ENCODE results near the gene LY6G6C.

DNA sequence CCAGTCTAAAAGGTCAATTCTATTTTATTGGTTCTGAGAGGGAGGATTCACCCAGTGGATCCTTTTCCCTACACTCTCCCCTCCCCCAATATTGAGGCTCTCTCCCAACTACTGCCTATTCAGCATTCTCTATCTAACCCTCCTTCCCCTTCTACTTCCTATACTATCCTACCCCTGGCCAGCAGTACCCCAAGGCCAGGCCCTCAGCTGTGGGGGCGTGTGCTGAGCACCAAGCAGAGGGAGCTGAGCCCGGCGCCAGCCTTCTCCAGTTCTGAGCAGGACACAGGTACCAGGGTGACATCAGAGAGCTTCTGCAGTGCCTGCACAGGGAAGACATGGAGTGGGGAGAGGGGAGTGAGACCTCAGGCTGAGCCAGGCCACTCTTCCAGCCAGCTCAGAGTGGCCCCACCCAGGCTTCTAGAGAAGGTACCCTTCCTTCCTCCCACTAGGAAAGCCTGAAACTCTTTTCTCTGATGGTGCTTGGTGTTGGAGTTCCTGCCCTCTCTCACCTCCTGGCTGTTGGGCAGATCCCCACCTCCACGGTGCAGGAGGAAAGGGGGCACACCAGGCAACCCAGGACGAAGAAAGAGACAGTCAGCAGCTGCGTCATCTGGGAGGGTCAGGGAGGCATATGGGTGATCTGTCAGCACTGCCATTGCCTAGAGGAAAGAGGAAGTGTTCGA lies 5.6 kb upstream of the LY6G6C start:
- TF ChIP-seq, protein P1, sequence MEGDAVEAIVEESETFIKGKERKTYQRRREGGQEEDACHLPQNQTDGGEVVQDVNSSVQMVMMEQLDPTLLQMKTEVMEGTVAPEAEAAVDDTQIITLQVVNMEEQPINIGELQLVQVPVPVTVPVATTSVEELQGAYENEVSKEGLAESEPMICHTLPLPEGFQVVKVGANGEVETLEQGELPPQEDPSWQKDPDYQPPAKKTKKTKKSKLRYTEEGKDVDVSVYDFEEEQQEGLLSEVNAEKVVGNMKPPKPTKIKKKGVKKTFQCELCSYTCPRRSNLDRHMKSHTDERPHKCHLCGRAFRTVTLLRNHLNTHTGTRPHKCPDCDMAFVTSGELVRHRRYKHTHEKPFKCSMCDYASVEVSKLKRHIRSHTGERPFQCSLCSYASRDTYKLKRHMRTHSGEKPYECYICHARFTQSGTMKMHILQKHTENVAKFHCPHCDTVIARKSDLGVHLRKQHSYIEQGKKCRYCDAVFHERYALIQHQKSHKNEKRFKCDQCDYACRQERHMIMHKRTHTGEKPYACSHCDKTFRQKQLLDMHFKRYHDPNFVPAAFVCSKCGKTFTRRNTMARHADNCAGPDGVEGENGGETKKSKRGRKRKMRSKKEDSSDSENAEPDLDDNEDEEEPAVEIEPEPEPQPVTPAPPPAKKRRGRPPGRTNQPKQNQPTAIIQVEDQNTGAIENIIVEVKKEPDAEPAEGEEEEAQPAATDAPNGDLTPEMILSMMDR (IDR thresholded peaks at IDR 0.05) = no peak
- TF ChIP-seq POLR2A (IDR thresholded peaks at IDR 0.05) = no peak
